Activated CD4-positive, alpha-beta T cell treated with anti-CD3 and anti-CD28 coated beads for 24 hours (primary cell): Measurements from ENCODE around the gene FAM216A.
"Not testable (repeated sequence)": the region's sequence is repeated elsewhere in the genome, so short reads cannot be mapped to it uniquely, and the experiment has no call there.

ENCODE experiments used
- DNase-seq, 2 donors: peaks; one replicate each; pipeline ENCODE4 v3.0.0-alpha.2; 2020; ENCODE audit warnings: low read depth in 2 of 2

The FAM216A gene, protein sequence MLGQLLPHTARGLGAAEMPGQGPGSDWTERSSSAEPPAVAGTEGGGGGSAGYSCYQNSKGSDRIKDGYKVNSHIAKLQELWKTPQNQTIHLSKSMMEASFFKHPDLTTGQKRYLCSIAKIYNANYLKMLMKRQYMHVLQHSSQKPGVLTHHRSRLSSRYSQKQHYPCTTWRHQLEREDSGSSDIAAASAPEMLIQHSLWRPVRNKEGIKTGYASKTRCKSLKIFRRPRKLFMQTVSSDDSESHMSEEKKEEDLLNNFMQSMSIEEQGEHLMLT

DNA sequence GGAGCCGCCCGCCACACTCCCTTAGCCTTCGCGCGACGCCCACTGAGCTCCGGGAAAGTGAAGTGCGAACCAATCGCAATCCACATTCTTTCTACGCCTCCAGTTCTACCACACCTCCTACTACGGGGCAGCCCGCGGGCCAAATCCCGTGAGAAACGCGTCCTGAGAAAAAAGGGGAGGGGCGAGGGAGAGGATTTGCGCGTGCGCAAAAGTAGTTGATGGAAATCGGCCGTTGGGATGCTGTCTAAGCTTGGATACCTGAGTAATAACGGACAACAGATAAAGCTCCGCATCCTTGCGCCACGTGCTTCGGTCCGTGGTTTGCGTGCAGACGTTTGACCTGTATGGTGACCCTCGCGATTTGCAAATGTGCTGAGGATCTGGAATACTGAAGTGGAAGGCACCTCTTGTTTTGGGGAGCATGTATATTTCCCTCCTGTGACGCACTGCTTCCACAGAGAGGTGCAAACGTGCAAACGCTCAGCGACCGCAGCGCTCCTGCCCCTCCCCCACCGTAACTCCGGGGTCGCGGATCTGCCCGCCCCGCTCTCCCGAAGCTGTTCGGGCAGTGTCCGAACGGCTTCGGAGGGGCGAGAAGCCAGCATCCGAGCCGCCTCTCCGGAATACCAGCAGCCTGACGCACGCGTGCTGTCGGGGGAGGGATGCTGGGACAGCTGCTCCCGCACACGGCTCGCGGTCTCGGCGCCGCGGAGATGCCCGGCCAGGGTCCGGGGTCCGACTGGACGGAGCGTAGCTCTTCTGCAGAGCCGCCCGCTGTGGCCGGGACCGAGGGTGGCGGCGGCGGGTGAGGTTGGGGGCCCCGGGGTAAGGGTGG is at the start of gene FAM216A, which contains the start of gene GPN3:
Gene FAM216A (plus strand): TSS at position 632 of the 835 bp plus-strand sequence. CDS start 31 bp downstream, at position 663.
Gene GPN3 (minus strand): TSS at position 44 of the 835 bp plus-strand sequence. CDS start 54 bp downstream, outside the sequence.
- peak; percentile 90 to 91 for DNase-seq

GRCh38 chr12:110420644-110421043 is 48.0 kb upstream of the FAM216A start:
- not testable (repeated sequence) for DNase-seq

DNA sequence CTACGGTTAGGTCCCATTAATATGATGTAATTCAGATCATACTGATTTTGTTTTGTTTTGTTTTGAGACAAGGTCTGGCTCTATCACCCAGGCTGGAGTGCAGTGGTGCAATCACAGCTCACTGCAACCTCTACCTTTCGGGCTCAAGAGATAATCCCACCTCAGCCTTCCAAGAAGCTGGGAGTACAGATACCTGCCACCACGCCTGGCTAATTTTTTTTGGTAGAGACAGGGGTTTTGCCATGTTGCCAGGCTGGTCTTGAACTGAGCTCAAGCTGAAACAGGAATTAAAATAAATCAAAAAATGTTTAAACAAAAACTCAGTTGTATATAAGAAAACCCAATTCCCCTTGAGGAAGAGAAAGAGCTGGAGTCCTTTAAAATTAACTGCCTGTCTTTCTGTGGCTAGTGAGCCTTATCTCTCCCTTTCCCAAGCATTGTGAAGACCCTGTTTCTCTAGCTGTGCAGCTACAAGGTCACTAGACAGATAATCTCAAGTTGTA is 47.4 kb upstream of the FAM216A start:
- DNase-seq = no peak

DNA sequence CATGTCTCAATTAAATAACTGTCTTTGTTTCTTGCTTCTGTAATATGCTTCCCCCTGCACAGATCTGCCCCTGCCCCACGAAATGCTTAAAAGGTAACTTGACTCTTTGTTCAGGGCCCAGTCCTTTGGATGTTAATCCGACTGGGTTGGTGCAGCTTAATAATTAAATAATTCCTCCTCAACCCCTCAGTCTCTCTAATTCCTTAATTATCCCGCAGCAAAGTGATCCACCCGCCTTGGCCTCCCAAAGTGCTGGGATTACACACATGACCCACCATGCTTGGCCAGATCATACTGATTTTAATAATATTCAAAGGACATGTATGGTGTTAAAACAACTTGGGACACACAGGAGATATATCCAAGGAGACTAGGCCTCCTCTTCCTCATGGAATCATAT is 46.9 kb upstream of the FAM216A start:
- DNase-seq = no peak

- no peak for DNase-seq
Observed at GRCh38 chr12:110424237-110424636, 44.4 kb upstream of the FAM216A start.

DNA sequence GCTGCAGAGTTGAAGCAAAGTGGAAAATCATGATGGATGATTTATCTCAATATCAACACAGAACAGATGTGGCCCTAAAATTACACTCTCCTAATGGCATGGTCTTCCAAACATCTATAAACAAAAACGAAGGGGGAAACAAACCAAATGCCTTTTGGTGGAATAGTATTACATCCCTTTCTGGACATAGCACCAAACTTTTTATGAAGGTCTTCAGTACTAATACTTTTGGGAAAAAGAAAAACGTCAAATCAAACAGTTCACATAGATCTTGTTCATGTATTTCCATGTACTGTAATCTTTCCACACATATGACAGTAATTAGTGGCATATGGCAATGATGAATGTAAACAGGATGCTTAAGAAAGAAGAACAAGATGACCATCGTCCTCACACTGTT is 42.2 kb upstream of the FAM216A start:
- DNase-seq = no peak

- not testable (repeated sequence) for DNase-seq
Observed at GRCh38 chr12:110429676-110430075, 39.0 kb upstream of the FAM216A start.

- no peak for DNase-seq
Observed at GRCh38 chr12:110431957-110432587, 36.6 kb upstream of the FAM216A start.

GRCh38 chr12:110436231-110436630 is 32.4 kb upstream of the FAM216A start:
- no peak for DNase-seq

GRCh38 chr12:110444455-110444854 is 24.2 kb upstream of the FAM216A start:
- DNase-seq = no peak

DNA sequence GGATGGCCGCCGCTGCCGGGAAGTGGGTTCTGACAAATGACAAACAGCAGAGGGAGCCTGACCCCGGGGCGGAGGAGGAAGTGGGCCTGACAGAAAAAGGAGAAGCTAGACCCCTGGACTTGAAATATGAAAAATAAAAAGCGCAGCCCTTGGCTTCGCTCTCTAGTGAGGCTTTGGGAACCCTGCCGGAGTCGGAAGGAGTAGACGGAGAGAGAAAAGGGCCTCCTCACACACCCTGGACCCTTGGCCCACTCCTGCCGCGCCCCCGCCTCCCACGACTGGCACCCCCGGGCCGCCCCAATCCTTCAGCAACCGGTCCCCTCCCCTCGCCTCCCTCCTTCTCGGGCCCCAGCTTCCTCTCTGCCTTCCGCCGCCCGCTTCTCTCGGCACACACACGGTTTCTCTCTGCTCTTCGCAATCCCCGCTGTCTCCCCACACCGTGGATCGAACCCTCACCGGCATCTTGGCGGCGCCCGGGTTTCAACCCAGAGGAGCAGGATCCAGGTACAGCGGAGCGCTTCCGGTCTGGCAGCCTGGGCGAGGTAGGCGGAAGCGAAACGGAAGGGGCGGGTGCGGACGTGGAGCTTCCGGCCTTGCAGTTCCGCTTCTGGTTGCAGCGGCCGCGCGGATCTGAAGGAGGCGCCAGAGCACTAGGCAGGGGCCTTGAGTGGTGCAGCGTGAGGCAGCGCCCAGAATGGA is 18.7 kb upstream of the FAM216A start, which contains the start of gene ARPC3:
Gene ARPC3 (minus strand): TSS at position 539 of the 699 bp plus-strand sequence. CDS start 77 bp downstream, at position 462.
- DNase-seq = peak; percentile 92 to 94

- no peak for DNase-seq
Observed at GRCh38 chr12:110451263-110451662, 17.4 kb upstream of the FAM216A start.

GRCh38 chr12:110453569-110454296 is 14.9 kb upstream of the FAM216A start:
- no peak for DNase-seq

DNA sequence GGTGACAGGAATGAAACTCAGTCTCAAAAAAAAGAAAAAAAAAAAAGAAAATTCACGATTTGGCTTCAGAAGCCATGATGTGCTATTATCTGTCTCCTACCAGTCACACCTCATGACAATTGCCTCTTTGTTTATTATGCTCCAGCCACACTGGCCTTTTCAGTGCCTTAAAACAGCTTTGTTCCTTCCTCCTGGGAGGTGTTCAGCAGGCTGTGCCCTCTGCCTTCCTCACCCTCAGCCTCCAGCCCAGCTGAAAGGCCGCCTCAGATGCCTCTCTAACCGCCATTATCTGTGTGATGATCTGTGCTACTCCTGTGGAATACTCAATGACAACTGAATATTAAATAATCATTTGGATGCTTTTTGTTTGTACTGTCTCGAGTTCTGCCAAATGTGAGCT is 9.9 kb upstream of the FAM216A start:
- DNase-seq = no peak

- DNase-seq = not testable (repeated sequence)
Observed at GRCh38 chr12:110461189-110461588, 7.5 kb upstream of the FAM216A start.

DNA sequence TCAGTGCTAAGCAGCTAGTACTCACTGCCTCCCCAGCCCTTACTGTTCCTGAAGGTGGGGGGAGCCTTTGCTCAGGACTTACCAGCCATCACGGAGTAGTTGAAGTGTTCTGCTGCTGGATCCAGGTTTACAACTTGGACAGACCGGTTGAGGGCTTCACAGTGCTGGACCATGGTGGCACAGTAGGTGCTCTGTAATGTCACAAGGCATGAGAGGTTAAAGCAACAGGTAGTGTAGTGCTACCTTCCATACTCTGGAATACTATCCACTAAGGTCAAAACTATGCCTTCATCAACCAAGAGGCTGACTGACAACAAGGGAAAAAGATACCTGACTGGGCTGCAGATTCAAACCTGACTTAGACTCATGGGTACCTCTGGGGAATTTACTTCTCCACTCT is 3.6 kb upstream of the FAM216A start:
- no peak for DNase-seq

GRCh38 chr12:110465765-110466164 is 2.9 kb upstream of the FAM216A start:
- not testable (repeated sequence) for DNase-seq

DNA sequence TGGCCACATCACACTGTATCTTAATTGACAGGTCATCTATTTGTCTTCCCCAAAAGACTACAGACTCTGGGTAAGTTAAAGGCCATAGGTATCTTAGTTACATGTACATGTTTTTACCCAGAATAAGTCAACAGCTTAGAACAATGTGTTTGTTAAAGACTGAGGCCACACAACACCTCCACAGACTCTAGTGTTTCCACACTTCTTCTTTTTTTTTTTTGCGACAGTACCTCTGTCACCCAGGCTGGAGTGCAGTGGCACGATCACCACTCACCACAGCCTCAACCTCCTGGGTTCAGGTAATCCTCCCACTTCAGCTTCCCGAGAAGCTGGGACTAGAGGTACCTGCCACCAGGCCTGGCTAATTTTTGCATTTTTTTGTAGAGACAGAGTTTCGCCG is 1.9 kb upstream of the FAM216A start:
- DNase-seq = no peak

GRCh38 chr12:110467847-110468213 is 815 bp upstream of the FAM216A start:
- DNase-seq = no peak

DNA sequence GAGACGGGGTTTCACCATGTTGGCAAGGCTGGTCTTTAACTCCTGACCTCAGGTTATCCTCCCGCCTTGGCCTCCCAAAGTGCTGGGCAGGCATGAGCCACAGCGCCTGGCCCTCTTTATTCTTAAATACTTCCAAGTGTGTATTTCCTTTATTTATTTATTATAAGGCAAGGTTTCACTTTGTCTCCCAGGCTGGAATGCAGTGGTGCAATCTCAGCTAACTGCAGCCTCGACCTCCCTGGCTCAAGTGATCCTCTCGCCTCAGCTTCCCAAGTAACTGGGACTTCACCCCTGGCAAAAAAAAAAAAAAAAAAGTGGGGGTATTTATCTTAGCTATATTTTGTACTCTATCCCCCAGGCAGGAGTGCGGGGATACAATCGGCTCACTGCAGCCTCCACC is 6.8 kb downstream of the FAM216A start:
- DNase-seq = no peak
